Mammary epithelial cell (primary cell): Measurements from ENCODE around the gene CNTN5.

ENCODE experiments used
- CTCF ChIP-seq, 2 donors: IDR thresholded peaks in 1 of 2; conservative IDR thresholded peaks in 1 of 2; 2 replicates each; pipeline ENCODE4 v1.5.1; 2011 to 2012; ENCODE audit warnings: inconsistent platforms in 2 of 2, low read length in 2 of 2, mild to moderate bottlenecking in 2 of 2, control low read depth in 1 of 2, low read depth in 1 of 2; ENCODE audit not compliant: insufficient read depth in 1 of 2; ENCODE audit errors: extremely low read depth in 1 of 2
- EZH2 ChIP-seq: IDR thresholded peaks from 2 replicates; pipeline ENCODE4 v1.6.1; 2012; ENCODE audit warnings: low read length, inconsistent platforms, borderline replicate concordance

GRCh38 chr11:99531468-99531867 is 510.7 kb downstream of the CNTN5 start:
- TF ChIP-seq CTCF (conservative IDR thresholded peaks at IDR 0.05 in 1 of 2, IDR thresholded peaks at IDR 0.05 in 1 of 2; ENCODE audit: extremely low read depth in 1 of 2, insufficient read depth in 1 of 2, low read depth in 1 of 2, low read length in 2 of 2) (no peak), EZH2 (no peak)
